Astrocyte of the cerebellum (primary cell): Measurements from ENCODE around the gene TIAM1.

Experiments used
- DNase-seq: peaks from one replicate; pipeline ENCODE4 v3.0.0-alpha.2; 2011; ENCODE audit warnings: low read depth
- H3K4me3 ChIP-seq: 2 replicates; pipeline ENCODE4 v1.5.1; 2011; ENCODE audit warnings: mild to moderate bottlenecking, low read depth, low read length, moderate library complexity
- in situ Hi-C: cut with HindIII; loops from 2 replicates; pipeline ENCODE4 v1.10.0; 2017; ENCODE audit warnings: low sequenced_read_pairs
- TF ChIP-seq, protein P1 (sequence below): IDR thresholded peaks from 2 replicates; pipeline ENCODE4 v1.5.1; 2012; ENCODE audit warnings: low read length, low read depth, moderate library complexity, mild to moderate bottlenecking; ENCODE audit errors: missing control alignments

TIAM1 gene, protein sequence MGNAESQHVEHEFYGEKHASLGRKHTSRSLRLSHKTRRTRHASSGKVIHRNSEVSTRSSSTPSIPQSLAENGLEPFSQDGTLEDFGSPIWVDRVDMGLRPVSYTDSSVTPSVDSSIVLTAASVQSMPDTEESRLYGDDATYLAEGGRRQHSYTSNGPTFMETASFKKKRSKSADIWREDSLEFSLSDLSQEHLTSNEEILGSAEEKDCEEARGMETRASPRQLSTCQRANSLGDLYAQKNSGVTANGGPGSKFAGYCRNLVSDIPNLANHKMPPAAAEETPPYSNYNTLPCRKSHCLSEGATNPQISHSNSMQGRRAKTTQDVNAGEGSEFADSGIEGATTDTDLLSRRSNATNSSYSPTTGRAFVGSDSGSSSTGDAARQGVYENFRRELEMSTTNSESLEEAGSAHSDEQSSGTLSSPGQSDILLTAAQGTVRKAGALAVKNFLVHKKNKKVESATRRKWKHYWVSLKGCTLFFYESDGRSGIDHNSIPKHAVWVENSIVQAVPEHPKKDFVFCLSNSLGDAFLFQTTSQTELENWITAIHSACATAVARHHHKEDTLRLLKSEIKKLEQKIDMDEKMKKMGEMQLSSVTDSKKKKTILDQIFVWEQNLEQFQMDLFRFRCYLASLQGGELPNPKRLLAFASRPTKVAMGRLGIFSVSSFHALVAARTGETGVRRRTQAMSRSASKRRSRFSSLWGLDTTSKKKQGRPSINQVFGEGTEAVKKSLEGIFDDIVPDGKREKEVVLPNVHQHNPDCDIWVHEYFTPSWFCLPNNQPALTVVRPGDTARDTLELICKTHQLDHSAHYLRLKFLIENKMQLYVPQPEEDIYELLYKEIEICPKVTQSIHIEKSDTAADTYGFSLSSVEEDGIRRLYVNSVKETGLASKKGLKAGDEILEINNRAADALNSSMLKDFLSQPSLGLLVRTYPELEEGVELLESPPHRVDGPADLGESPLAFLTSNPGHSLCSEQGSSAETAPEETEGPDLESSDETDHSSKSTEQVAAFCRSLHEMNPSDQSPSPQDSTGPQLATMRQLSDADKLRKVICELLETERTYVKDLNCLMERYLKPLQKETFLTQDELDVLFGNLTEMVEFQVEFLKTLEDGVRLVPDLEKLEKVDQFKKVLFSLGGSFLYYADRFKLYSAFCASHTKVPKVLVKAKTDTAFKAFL (N-terminal part only)

GRCh38 chr21:31343680-31344480 lies at the start of gene TIAM1:
Gene TIAM1 (minus strand): TSS chr21:31344261. CDS start chr21:31266972, 77,289 bp downstream.
- TF ChIP-seq, protein P1, sequence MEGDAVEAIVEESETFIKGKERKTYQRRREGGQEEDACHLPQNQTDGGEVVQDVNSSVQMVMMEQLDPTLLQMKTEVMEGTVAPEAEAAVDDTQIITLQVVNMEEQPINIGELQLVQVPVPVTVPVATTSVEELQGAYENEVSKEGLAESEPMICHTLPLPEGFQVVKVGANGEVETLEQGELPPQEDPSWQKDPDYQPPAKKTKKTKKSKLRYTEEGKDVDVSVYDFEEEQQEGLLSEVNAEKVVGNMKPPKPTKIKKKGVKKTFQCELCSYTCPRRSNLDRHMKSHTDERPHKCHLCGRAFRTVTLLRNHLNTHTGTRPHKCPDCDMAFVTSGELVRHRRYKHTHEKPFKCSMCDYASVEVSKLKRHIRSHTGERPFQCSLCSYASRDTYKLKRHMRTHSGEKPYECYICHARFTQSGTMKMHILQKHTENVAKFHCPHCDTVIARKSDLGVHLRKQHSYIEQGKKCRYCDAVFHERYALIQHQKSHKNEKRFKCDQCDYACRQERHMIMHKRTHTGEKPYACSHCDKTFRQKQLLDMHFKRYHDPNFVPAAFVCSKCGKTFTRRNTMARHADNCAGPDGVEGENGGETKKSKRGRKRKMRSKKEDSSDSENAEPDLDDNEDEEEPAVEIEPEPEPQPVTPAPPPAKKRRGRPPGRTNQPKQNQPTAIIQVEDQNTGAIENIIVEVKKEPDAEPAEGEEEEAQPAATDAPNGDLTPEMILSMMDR, result no peak
- DNase-seq, result no peak

GRCh38 chr21:31387560-31388186 lies 43.6 kb upstream of the TIAM1 start:
- in situ Hi-C loops, result no loop called here
- H3K4me3 ChIP-seq, result no peak overlapping the region
- TF ChIP-seq, protein P1, result no peak
- no peak for DNase-seq

More at GRCh38 chr21:31343680-31344480, at the start of gene TIAM1:
- in situ Hi-C loops, result no loop called here
- H3K4me3 ChIP-seq, result peak within 1 kb of the TSS; percentile 68

GRCh38 chr21:31386006-31386405 lies 41.9 kb upstream of the TIAM1 start:
- no peak overlapping the region for H3K4me3 ChIP-seq
- DNase-seq, result no peak
- TF ChIP-seq, protein P1, result no peak
- in situ Hi-C loops, result no loop called here

- in situ Hi-C loops, result no loop called here
- no peak overlapping the region for H3K4me3 ChIP-seq
- TF ChIP-seq, protein P1, result no peak
- DNase-seq, result no peak
Observed at GRCh38 chr21:31383770-31384169, 39.7 kb upstream of the TIAM1 start.

DNA sequence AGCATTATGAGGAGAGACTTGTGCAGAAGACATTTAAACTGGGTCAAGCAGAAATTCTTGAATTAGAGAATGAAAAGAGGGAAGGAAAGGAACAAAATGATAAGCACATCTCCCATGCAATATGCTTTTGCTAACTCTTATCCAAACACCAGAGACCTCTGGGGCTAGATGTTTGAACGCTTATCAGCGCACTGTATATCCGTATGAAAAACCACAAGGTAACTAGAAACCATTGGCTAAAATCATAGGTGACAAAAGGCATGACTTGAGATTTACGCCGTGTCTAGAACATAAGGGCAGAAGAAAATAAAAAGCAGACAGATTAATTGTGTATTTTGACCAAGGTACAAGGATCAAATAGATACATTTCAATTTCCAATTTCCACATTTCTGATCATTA lies 38.0 kb upstream of the TIAM1 start:
- TF ChIP-seq, protein P1, result no peak
- no peak overlapping the region for H3K4me3 ChIP-seq
- no peak for DNase-seq
- in situ Hi-C loops, result no loop called here
